K562 (cell line): Measurements from ENCODE around the gene TLDC2.

Source experiments
- CBFB ChIP-seq: sonication (generic); formaldehyde crosslinking; IDR thresholded peaks from 2 replicates; pipeline ENCODE4 v1.4.0; 2020; ENCODE audit warnings: mild to moderate bottlenecking, missing genetic modification reagents
- DMBX1 ChIP-seq: fragments of 250-450 bp; sonication (Bioruptor Pico); IDR thresholded peaks from 2 replicates; pipeline ENCODE4 v1.8.0; 2022; ENCODE audit warnings: inconsistent platforms, mild to moderate bottlenecking, moderate library complexity, borderline replicate concordance
- ELF2 ChIP-seq: fragments of 250-450 bp; sonication (Bioruptor Pico); IDR thresholded peaks from 2 replicates; pipeline ENCODE4 v1.5.0; 2021; ENCODE audit warnings: mild to moderate bottlenecking
- ELK1 ChIP-seq: sonication (generic); formaldehyde crosslinking; IDR thresholded peaks from 2 replicates; pipeline ENCODE4 v1.8.1; 2022; ENCODE audit warnings: missing genetic modification reagents
- EZH2 ChIP-seq: IDR thresholded peaks from 2 replicates; pipeline ENCODE4 v1.6.1; 2012; ENCODE audit warnings: low read depth, mild to moderate bottlenecking, inconsistent platforms, low read length, borderline replicate concordance
- FOXA1 ChIP-seq: fragments of 450-650 bp; IDR thresholded peaks from 2 replicates; pipeline ENCODE4 v1.6.1; 2016; ENCODE audit warnings: mild to moderate bottlenecking, borderline replicate concordance
- JUND ChIP-seq, 2 experiments: IDR thresholded peaks; 2 replicates in 1 of 2; 3 replicates in 1 of 2; pipeline ENCODE4 v1.6.1; 2011; ENCODE audit warnings: borderline replicate concordance in 2 of 2, low read depth in 2 of 2, low read length in 2 of 2, improper control_type of control experiment in 1 of 2, missing biosample characterization in 1 of 2, missing genetic modification characterization in 1 of 2, missing genetic modification reagents in 1 of 2
- NR1H2 ChIP-seq: sonication (generic); formaldehyde crosslinking; IDR thresholded peaks from 2 replicates; pipeline ENCODE4 v1.4.0; 2020; ENCODE audit warnings: mild to moderate bottlenecking, missing genetic modification reagents
- POLR2A ChIP-seq: fragments of 450-650 bp; conservative IDR thresholded peaks from 2 replicates; pipeline ENCODE4 v1.6.1; 2016
- RAD51 ChIP-seq: fragments of 450-650 bp; IDR thresholded peaks from 2 replicates; pipeline ENCODE4 v1.7.1; 2016; ENCODE audit warnings: low read depth, mild to moderate bottlenecking, borderline replicate concordance
- RFX5 ChIP-seq: IDR thresholded peaks from 2 replicates; pipeline ENCODE4 v1.6.1; 2011; ENCODE audit warnings: low read depth, mild to moderate bottlenecking, improper control_type of control experiment, low read length
- SMAD4 ChIP-seq: fragments of 250-450 bp; sonication (Bioruptor Pico); conservative IDR thresholded peaks from 2 replicates; pipeline ENCODE4 v1.8.0; 2021; ENCODE audit warnings: inconsistent platforms, mild to moderate bottlenecking, moderate library complexity
- ZSCAN29 ChIP-seq: fragments of 450-650 bp; IDR thresholded peaks from 2 replicates; pipeline ENCODE4 v1.6.1; 2017
- TF ChIP-seq, protein P1 (sequence below), 3 experiments: IDR thresholded peaks in 2 of 3; conservative IDR thresholded peaks in 1 of 3; 2 replicates each; pipeline ENCODE4 v1.5.1; 2011 to 2012; ENCODE audit warnings: low read length in 3 of 3, mild to moderate bottlenecking in 3 of 3, control low read depth in 2 of 3, improper control_type of control experiment in 1 of 3, inconsistent platforms in 1 of 3, low read depth in 1 of 3, mixed read lengths in 1 of 3, moderate library complexity in 1 of 3; ENCODE audit not compliant: insufficient read depth in 2 of 3

DNA sequence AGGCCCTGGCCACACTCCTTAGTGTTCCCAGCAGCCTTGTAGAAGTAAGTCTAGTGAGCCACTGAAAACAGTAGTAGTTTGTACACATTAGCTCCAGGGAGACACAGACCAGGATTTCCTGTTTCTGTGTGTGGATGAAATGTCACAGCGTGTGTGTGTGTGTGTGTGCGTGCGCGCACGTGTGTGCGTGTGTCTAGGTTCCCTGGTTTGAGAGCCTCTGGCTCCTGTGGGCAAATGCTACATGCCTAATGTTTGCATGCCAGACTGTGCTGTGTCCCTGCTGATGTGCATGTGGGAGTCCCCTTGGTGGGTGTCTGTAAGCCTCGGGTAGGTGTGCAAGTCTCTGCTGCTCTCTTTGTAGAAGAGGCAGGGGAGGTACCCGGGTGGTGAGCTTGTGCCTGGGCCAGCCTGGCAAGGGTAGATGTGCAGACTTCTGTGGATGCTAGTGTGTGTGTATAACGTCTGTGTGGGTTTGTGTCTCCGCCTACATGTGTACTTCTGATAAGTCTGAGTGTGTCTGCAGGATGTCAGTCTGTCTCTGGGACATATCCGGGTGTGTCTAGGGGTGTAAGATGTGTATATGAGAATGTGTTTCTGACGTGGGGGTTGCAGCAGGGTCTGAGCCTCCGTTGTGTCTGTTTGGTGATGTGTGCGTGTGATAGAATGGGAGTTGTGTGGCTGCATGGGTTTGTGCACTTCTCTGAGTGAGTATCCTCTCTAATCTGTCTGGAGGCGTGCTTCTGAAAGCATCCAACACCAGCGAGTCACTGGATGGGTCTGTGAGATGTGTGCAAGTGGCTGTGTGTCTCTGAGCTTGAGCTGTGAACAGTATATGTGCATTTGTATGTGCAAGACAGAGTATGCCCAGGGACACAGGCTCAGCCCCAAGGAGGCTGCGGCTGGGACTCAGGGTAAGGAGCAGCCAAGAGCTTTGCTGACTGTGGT is 19.0 kb upstream of the TLDC2 start:
- TF ChIP-seq JUND (IDR thresholded peaks at IDR 0.05; ENCODE audit: borderline replicate concordance, low read depth, low read length) (no peak), JUND (tag; IDR thresholded peaks at IDR 0.05; ENCODE audit: borderline replicate concordance, low read depth, low read length) (no peak), SMAD4 (no peak), POLR2A (no peak), EZH2 (no peak), NR1H2 (no peak), FOXA1 (no peak), RFX5 (no peak), ELK1 (no peak), ZSCAN29 (no peak), RAD51 (no peak), ELF2 (CRISPR knock-in tag) (no peak), CBFB (CRISPR knock-in tag) (no peak), DMBX1 (CRISPR knock-in tag) (no peak)
- TF ChIP-seq, protein P1, sequence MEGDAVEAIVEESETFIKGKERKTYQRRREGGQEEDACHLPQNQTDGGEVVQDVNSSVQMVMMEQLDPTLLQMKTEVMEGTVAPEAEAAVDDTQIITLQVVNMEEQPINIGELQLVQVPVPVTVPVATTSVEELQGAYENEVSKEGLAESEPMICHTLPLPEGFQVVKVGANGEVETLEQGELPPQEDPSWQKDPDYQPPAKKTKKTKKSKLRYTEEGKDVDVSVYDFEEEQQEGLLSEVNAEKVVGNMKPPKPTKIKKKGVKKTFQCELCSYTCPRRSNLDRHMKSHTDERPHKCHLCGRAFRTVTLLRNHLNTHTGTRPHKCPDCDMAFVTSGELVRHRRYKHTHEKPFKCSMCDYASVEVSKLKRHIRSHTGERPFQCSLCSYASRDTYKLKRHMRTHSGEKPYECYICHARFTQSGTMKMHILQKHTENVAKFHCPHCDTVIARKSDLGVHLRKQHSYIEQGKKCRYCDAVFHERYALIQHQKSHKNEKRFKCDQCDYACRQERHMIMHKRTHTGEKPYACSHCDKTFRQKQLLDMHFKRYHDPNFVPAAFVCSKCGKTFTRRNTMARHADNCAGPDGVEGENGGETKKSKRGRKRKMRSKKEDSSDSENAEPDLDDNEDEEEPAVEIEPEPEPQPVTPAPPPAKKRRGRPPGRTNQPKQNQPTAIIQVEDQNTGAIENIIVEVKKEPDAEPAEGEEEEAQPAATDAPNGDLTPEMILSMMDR (IDR thresholded peaks at IDR 0.05 in 2 of 3, conservative IDR thresholded peaks at IDR 0.05 in 1 of 3; ENCODE audit: insufficient read depth in 2 of 3, low read depth in 1 of 3, low read length in 3 of 3): no peak
